Body of pancreas (tissue), 4 donors: ENCODE measurements around the gene COIL.

Source experiments
- CTCF ChIP-seq, 7 experiments: fragments of 450-650 bp in 4 of 7; fragments of 200-600 bp in 3 of 7; sonication (generic) in 3 of 7; IDR thresholded peaks; one replicate each; pipeline ENCODE4 v1.5.1; 2016 to 2019; ENCODE audit warnings: antibody characterized with exemption in 7 of 7
- POLR2A ChIP-seq, 3 donors: fragments of 450-650 bp; IDR thresholded peaks; one replicate each; pipeline ENCODE4 v1.6.1; 2016; ENCODE audit warnings: antibody characterized with exemption in 3 of 3, mild to moderate bottlenecking in 2 of 3

DNA sequence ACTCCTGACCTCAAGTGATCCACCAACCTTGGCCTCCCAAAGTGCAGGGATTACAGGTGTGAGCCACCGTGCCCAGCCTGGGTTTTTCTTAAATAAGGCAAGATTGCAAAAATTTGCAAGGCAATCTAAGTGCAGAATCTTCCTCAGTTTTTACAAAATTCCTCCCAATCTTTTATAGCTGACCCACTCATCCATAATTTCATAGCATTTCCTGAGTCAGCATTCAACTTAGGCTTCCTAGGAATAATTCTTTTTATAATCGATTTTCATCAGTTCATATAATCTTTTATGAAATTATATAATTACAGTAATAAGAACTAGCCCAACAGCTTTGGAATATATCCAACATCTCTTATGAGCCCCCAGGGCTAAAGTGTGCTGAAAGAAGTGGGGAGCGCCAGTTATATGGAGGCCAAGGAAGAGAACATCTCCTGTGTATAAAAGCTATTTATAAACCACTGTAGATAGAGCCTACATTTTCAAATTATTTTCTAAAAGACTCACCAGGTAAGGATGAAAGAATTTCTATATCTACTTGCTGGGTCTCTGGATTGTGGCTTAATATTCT is 14.8 kb downstream of the COIL start:
- TF ChIP-seq CTCF (IDR thresholded peaks at IDR 0.05) (no peak), POLR2A (IDR thresholded peaks at IDR 0.05) (no peak)
